Measurements from ENCODE around the gene FGR. TPM values are rescaled to one million over a fixed set of nuclear protein-coding genes. Genes with fewer than 3 reads are reported as not detected.

Gene FGR
- total and polyA plus RNA-seq, 2 donors (not counting 1 experiment from before 2014, with no cell fraction given): 57.0 to 295 TPM

DNA sequence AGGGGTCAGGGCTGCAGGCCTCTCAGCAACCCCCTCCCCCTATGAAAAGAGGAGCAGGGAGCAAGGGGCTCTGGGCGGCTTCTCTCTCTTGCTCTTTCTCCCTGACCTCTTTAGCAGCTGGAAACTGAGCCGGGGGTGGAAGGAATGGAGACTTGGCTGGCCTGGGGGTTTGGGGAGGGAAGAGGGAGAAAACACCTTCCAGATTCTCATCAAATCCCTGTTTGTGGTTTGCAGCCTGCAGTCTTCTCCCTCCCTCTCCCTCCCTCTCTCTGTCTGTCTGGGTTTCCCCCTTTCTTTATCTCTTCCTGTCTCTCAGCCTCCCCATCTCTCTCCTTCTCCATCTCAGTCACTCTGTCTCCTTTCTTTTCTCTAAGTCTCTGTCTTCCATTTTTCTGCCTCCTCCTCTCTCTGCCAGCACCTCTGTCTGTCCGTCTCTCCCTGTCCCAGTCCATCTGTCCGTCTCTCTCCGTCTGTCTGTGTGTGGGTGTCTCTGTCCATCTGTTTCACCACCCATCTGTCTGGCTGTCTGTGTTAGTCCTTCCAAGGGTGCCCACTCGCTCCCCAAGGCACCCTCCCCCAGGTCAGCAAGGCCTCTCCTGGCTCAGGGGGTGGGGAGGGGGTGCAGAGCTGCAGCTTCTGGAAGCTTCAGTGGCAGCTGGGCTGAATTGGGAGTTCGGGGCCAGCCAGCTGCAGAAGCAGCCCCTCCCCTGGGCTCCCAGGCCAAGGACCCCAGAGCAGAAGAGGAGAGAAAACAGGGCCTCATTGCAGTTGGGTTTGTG is 37.3 kb downstream of the FGR start:
- Mint-ChIP-seq H3K27me3 (no peaks in the 10 kb centered on the region), H3K4me1 (peaks cover 36% of the 10 kb centered on the region), H3K4me3 (peak overlapping the region; percentile 29), H3K9me3 (ENCODE audit: insufficient read depth) (no peaks in the 10 kb centered on the region), H3K27ac (peak overlapping the region; percentile 11)
- Histone ChIP-seq H3K4me2 (replicated peaks; ENCODE audit: low read depth, low read length, poor library complexity, severe bottlenecking) (peak overlapping the region; percentile 54), H3K79me2 (ENCODE audit: control insufficient read depth, insufficient read depth, low read length) (peaks cover 97% of the 10 kb centered on the region), H3K9ac (ENCODE audit: low read length) (no peak overlapping the region), H3K27me3 (replicated peaks in 1 of 4; ENCODE audit: control extremely low read depth in 1 of 4, control insufficient read depth in 3 of 4, insufficient read depth in 4 of 4, low read length in 3 of 4) (no peaks in the 10 kb centered on the region), H3K27ac (ENCODE audit: low read length in 2 of 2) (peak overlapping the region in 1 of 2 donors; percentile 48), H3K36me3 (replicated peaks in 1 of 2; ENCODE audit: control extremely low read depth in 1 of 2, control insufficient read depth in 1 of 2, extremely low read depth in 1 of 2, insufficient read depth in 2 of 2, low read length in 1 of 2) (peaks cover 0 to 5% of the 10 kb centered on the region in 2 experiments), H3K4me3 (ENCODE audit: control extremely low read depth in 1 of 5, extremely low read depth in 1 of 5, insufficient read depth in 1 of 5, low read depth in 2 of 5, low read length in 4 of 5) (no peak overlapping the region), H3K9me3 (ENCODE audit: control extremely low read depth in 1 of 3, control insufficient read depth in 2 of 3, insufficient read depth in 1 of 3, low read length in 2 of 3) (no peaks in the 10 kb centered on the region), H2AFZ (ENCODE audit: insufficient read depth, low read depth, low read length, poor library complexity, severe bottlenecking) (no peak overlapping the region), H3K4me1 (ENCODE audit: control insufficient read depth in 2 of 2, insufficient read depth in 2 of 2, low read length in 2 of 2) (peaks cover 60 to 80% of the 10 kb centered on the region in 2 donors), H4K20me1 (ENCODE audit: control insufficient read depth, insufficient read depth, low read length, poor library complexity, severe bottlenecking) (peaks cover 89% of the 10 kb centered on the region)
- intact Hi-C loops (cut with micrococcal nuclease): no loop called here
- ChIA-PET POLR2A (no interaction called here), CTCF (interaction anchor here (0.8 to 1.4 kb wide), 2 partner anchors 8 to 301 kb away, joined by 3 to 7 read pairs; no protein-coding TSS in a partner anchor)
- ATAC-seq (ENCODE audit: low read depth): no peak
- WGBS (ENCODE audit: insufficient coverage): 70% methylated on average over 3 of the region's 7 CpGs
- DNase-seq: no peak
- TF ChIP-seq, protein P1, sequence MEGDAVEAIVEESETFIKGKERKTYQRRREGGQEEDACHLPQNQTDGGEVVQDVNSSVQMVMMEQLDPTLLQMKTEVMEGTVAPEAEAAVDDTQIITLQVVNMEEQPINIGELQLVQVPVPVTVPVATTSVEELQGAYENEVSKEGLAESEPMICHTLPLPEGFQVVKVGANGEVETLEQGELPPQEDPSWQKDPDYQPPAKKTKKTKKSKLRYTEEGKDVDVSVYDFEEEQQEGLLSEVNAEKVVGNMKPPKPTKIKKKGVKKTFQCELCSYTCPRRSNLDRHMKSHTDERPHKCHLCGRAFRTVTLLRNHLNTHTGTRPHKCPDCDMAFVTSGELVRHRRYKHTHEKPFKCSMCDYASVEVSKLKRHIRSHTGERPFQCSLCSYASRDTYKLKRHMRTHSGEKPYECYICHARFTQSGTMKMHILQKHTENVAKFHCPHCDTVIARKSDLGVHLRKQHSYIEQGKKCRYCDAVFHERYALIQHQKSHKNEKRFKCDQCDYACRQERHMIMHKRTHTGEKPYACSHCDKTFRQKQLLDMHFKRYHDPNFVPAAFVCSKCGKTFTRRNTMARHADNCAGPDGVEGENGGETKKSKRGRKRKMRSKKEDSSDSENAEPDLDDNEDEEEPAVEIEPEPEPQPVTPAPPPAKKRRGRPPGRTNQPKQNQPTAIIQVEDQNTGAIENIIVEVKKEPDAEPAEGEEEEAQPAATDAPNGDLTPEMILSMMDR (IDR thresholded peaks at IDR 0.05): no peak
- TF ChIP-seq EZH2 (IDR thresholded peaks at IDR 0.05; ENCODE audit: borderline replicate concordance, insufficient read depth, low read depth, low read length, poor library complexity, severe bottlenecking): no peak

DNA sequence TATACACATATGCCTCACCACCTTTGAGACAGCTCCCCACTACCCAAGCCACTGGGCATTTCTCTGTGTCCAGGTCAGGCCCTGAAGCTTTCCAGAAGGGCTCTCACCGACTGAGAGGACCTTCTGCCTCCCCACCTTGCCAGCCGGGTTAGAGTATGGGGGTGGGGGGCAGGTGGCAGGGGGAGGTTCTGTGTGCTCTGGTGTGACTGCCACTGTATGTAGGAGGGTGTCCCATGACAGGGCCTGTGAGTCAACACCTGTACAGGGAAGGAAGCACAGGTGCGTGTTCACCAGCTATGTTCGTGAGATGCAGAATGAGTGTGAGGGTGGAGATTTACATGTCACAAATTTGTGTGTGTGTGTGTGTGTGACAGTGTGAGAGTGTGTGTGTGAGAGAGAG is 38.0 kb downstream of the FGR start:
- H3K79me2 ChIP-seq (ENCODE audit: control insufficient read depth, insufficient read depth, low read length): peaks cover 95% of the 10 kb centered on the region
- H4K20me1 ChIP-seq (ENCODE audit: control insufficient read depth, insufficient read depth, low read length, poor library complexity, severe bottlenecking): peaks cover 87% of the 10 kb centered on the region
- no peak overlapping the region for H3K27ac ChIP-seq (ENCODE audit: low read length in 2 of 2)
- no peak for ATAC-seq (ENCODE audit: low read depth)
- H3K9ac ChIP-seq (ENCODE audit: low read length): no peak overlapping the region
- H3K9me3 ChIP-seq (ENCODE audit: control extremely low read depth in 1 of 3, control insufficient read depth in 2 of 3, insufficient read depth in 1 of 3, low read length in 2 of 3): no peaks in the 10 kb centered on the region
- Mint-ChIP-seq H3K4me1 (peaks cover 30% of the 10 kb centered on the region), H3K27me3 (no peaks in the 10 kb centered on the region), H3K27ac (no peak overlapping the region), H3K4me3 (no peak overlapping the region), H3K9me3 (ENCODE audit: insufficient read depth) (no peaks in the 10 kb centered on the region)
- H3K27me3 ChIP-seq (replicated peaks in 1 of 4; ENCODE audit: control extremely low read depth in 1 of 4, control insufficient read depth in 3 of 4, insufficient read depth in 4 of 4, low read length in 3 of 4): no peaks in the 10 kb centered on the region
- POLR2A ChIA-PET: no interaction called here
- intact Hi-C loops (cut with micrococcal nuclease): no loop called here
- peaks cover 0 to 5% of the 10 kb centered on the region in 2 experiments for H3K36me3 ChIP-seq (replicated peaks in 1 of 2; ENCODE audit: control extremely low read depth in 1 of 2, control insufficient read depth in 1 of 2, extremely low read depth in 1 of 2, insufficient read depth in 2 of 2, low read length in 1 of 2)
- H3K4me3 ChIP-seq (ENCODE audit: control extremely low read depth in 1 of 5, extremely low read depth in 1 of 5, insufficient read depth in 1 of 5, low read depth in 2 of 5, low read length in 4 of 5): no peak overlapping the region
- H3K4me2 ChIP-seq (replicated peaks; ENCODE audit: low read depth, low read length, poor library complexity, severe bottlenecking): peak overlapping the region; percentile 54
- CTCF ChIA-PET: interaction anchor here (0.6 to 2.0 kb wide), 4 partner anchors 8 to 552 kb away, joined by 3 to 12 read pairs (median 5); no protein-coding TSS in a partner anchor
- WGBS (ENCODE audit: insufficient coverage): 12% methylated on average over 3 of the region's 4 CpGs
- DNase-seq: no peak
- H2AFZ ChIP-seq (ENCODE audit: insufficient read depth, low read depth, low read length, poor library complexity, severe bottlenecking): no peak overlapping the region
- TF ChIP-seq EZH2 (IDR thresholded peaks at IDR 0.05; ENCODE audit: borderline replicate concordance, insufficient read depth, low read depth, low read length, poor library complexity, severe bottlenecking): no peak
- TF ChIP-seq, protein P1 (IDR thresholded peaks at IDR 0.05): no peak
- H3K4me1 ChIP-seq (ENCODE audit: control insufficient read depth in 2 of 2, insufficient read depth in 2 of 2, low read length in 2 of 2): peaks cover 53 to 73% of the 10 kb centered on the region in 2 donors
